PC-3 (cell line): ENCODE results near the gene SERPINE1. TPM values are rescaled to one million over a fixed set of nuclear protein-coding genes. Genes with fewer than 3 reads are reported as not detected.

Experiments
- ATAC-seq: fragments of 200-7000 bp; cut with Tn5 transposase; 2 replicates; pipeline ENCODE4 v1.9.1; 2020; ENCODE audit warnings: mild to moderate bottlenecking, moderate library complexity
- BruUV-seq: library from RNA; stranded (reverse); fragments of 400-500 nt; replicated peaks from 2 replicates; lab custom pipeline; 2021; lab: Mats Ljungman, UMichigan
- CTCF ChIA-PET: fragments of 300-600 bp; sonication (Branson Sonifier 250); formaldehyde crosslinking; loops from one replicate; lab custom pipeline; 2022; ENCODE audit warnings: antibody characterized with exemption; lab: Charles Lee
- POLR2A ChIA-PET: fragments of 300-600 bp; sonication (Branson Sonifier 250); formaldehyde crosslinking; loops from one replicate; lab custom pipeline; 2022; ENCODE audit warnings: antibody characterized with exemption; ENCODE audit not compliant: unreplicated experiment; lab: Charles Lee
- DNase-seq: peaks from one replicate; pipeline ENCODE4 v3.0.0-alpha.2; 2015
- H2AFZ ChIP-seq: fragments of 300-600 bp; sonication (generic); 2 replicates; pipeline ENCODE4 v1.6.0; 2016; ENCODE audit warnings: antibody characterized with exemption, low read length
- H3F3A ChIP-seq: fragments of 300-600 bp; sonication (generic); one replicate; pipeline ENCODE4 v1.6.0; 2017; ENCODE audit warnings: antibody characterized with exemption, low read length, control low read depth, mild to moderate bottlenecking; ENCODE audit not compliant: unreplicated experiment
- H3K27ac ChIP-seq: fragments of 300-600 bp; sonication (generic); 2 replicates; pipeline ENCODE4 v1.5.1; 2016; ENCODE audit warnings: mild to moderate bottlenecking, low read length
- H3K27me3 ChIP-seq: fragments of 300-600 bp; sonication (generic); 2 replicates; pipeline ENCODE4 v1.6.1; 2016; ENCODE audit warnings: low read length, mixed read lengths
- H3K36me3 ChIP-seq: fragments of 300-600 bp; sonication (generic); 2 replicates; pipeline ENCODE4 v1.6.1; 2016; ENCODE audit warnings: low read depth, mixed run types, low read length, mixed read lengths
- H3K4me1 ChIP-seq: fragments of 300-600 bp; sonication (generic); 2 replicates; pipeline ENCODE4 v1.5.1; 2016; ENCODE audit warnings: low read length; ENCODE audit not compliant: insufficient read depth
- H3K4me2 ChIP-seq: fragments of 300-600 bp; sonication (generic); 2 replicates; pipeline ENCODE4 v1.6.0; 2016; ENCODE audit warnings: low read length
- H3K4me3 ChIP-seq: fragments of 300-600 bp; sonication (generic); 2 replicates; pipeline ENCODE4 v1.5.1; 2016; ENCODE audit warnings: mild to moderate bottlenecking, low read length, mixed read lengths
- H3K79me2 ChIP-seq: fragments of 300-600 bp; sonication (generic); 2 replicates; pipeline ENCODE4 v1.6.1; 2017; ENCODE audit warnings: low read length, mixed read lengths
- H3K9ac ChIP-seq: fragments of 300-600 bp; sonication (generic); 2 replicates; pipeline ENCODE4 v1.6.0; 2016; ENCODE audit warnings: mild to moderate bottlenecking, low read length
- H3K9me2 ChIP-seq: fragments of 300-600 bp; sonication (generic); replicated peaks from 2 replicates; pipeline ENCODE4 v1.6.1; 2016; ENCODE audit warnings: mixed run types, low read length, mixed read lengths
- H3K9me3 ChIP-seq: fragments of 300-600 bp; sonication (generic); 2 replicates; pipeline ENCODE4 v1.6.1; 2016; ENCODE audit warnings: low read length, mixed read lengths
- H4K20me1 ChIP-seq: fragments of 300-600 bp; sonication (generic); 2 replicates; pipeline ENCODE4 v1.6.1; 2016; ENCODE audit warnings: low read length, mixed read lengths
- CTCF ChIP-seq: fragments of 300-600 bp; sonication (generic); conservative IDR thresholded peaks from 2 replicates; pipeline ENCODE4 v1.5.1; 2017; ENCODE audit warnings: antibody characterized with exemption, low read depth, mild to moderate bottlenecking, low read length
- EZH2 ChIP-seq: fragments of 300-600 bp; sonication (generic); IDR thresholded peaks from one replicate; pipeline ENCODE4 v1.6.1; 2017; ENCODE audit warnings: antibody characterized with exemption, mild to moderate bottlenecking, low read length; ENCODE audit not compliant: unreplicated experiment
- EZH2phosphoT487 ChIP-seq: fragments of 300-600 bp; sonication (generic); IDR thresholded peaks from 2 replicates; pipeline ENCODE4 v1.6.1; 2018; ENCODE audit warnings: mild to moderate bottlenecking, antibody characterized with exemption, low read length, borderline replicate concordance
- intact Hi-C: fragments of 100-400 bp; cut with micrococcal nuclease; formaldehyde crosslinking; loops from 2 replicates; pipeline ENCODE4 v1.9.0; 2023
- total RNA-seq: library from RNA; depleted of rRNA; stranded (reverse); fragments of >200 nt; gene quantifications from 2 replicates; pipeline ENCODE4 v1.2.3, GENCODE V29; 2014

Gene SERPINE1
- total RNA-seq, 1 experiment from 2014 or later, result 46.1 TPM

GRCh38 chr7:101167645-101168411, 40.9 kb downstream of the SERPINE1 start:
- H3K9me3 ChIP-seq, result no peaks in the 10 kb centered on the region
- ChIA-PET POLR2A (no interaction called here), CTCF (interaction anchor here (0.6 kb wide), 1 partner anchor 11 kb away, joined by 3 read pairs; no protein-coding TSS in a partner anchor)
- no peak overlapping the region for H2AFZ ChIP-seq
- H3K27me3 ChIP-seq, result peaks cover 58% of the 10 kb centered on the region
- no peaks in the 10 kb centered on the region for H4K20me1 ChIP-seq
- no peak for DNase-seq
- no peak overlapping the region for H3K9ac ChIP-seq
- no peaks in the 10 kb centered on the region for H3K79me2 ChIP-seq
- no peak overlapping the region for H3K4me2 ChIP-seq
- no peak overlapping the region for H3K27ac ChIP-seq
- no peak for ATAC-seq
- intact Hi-C loops, result no loop called here
- no TSS peak for BruUV-seq
- H3K4me3 ChIP-seq, result no peak overlapping the region
- TF ChIP-seq CTCF, result no peak
- TF ChIP-seq EZH2phosphoT487, result no peak
- no peak for TF ChIP-seq EZH2
- H3K4me1 ChIP-seq, result peaks cover 44% of the 10 kb centered on the region
- no peaks in the 10 kb centered on the region for H3K36me3 ChIP-seq
- no peaks in the 10 kb centered on the region for H3K9me2 ChIP-seq
- H3F3A ChIP-seq, result no peaks in the 10 kb centered on the region

GRCh38 chr7:101168412-101169049, 41.6 kb downstream of the SERPINE1 start:
- H3K36me3 ChIP-seq, result no peaks in the 10 kb centered on the region
- CTCF ChIA-PET, result interaction anchor here (0.6 kb wide), 1 partner anchor 12 kb away, joined by 3 read pairs; no protein-coding TSS in a partner anchor
- no TSS peak for BruUV-seq
- no peak overlapping the region for H3K4me3 ChIP-seq
- H3F3A ChIP-seq, result no peaks in the 10 kb centered on the region
- no peak for TF ChIP-seq EZH2
- TF ChIP-seq CTCF, result no peak
- TF ChIP-seq EZH2phosphoT487, result no peak
- peaks cover 48% of the 10 kb centered on the region for H3K4me1 ChIP-seq
- intact Hi-C loops, result loop anchor here (1.0 kb wide), 1 partner anchor 24 kb away; no protein-coding TSS in a partner anchor
- no peaks in the 10 kb centered on the region for H3K9me3 ChIP-seq
- no peak for ATAC-seq
- H3K9me2 ChIP-seq, result no peaks in the 10 kb centered on the region
- no peak overlapping the region for H3K27ac ChIP-seq
- no peak overlapping the region for H3K4me2 ChIP-seq
- no peak overlapping the region for H2AFZ ChIP-seq
- POLR2A ChIA-PET, result no interaction called here
- no peak for DNase-seq
- H3K9ac ChIP-seq, result no peak overlapping the region
- H3K27me3 ChIP-seq, result peaks cover 61% of the 10 kb centered on the region
- H4K20me1 ChIP-seq, result no peaks in the 10 kb centered on the region
- H3K79me2 ChIP-seq, result no peaks in the 10 kb centered on the region
